GM19043 (cell line): Measurements from ENCODE around the gene PIK3AP1.
"Not testable (repeated sequence)": the region's sequence is repeated elsewhere in the genome, so short reads cannot be mapped to it uniquely, and the experiment has no call there.

Source experiments
- ATAC-seq: cut with Tn5 transposase; IDR thresholded peaks from one replicate; pipeline ENCODE4 v1.9.1; 2021; ENCODE audit warnings: low read depth; ENCODE audit not compliant: unreplicated experiment

PIK3AP1 gene, protein sequence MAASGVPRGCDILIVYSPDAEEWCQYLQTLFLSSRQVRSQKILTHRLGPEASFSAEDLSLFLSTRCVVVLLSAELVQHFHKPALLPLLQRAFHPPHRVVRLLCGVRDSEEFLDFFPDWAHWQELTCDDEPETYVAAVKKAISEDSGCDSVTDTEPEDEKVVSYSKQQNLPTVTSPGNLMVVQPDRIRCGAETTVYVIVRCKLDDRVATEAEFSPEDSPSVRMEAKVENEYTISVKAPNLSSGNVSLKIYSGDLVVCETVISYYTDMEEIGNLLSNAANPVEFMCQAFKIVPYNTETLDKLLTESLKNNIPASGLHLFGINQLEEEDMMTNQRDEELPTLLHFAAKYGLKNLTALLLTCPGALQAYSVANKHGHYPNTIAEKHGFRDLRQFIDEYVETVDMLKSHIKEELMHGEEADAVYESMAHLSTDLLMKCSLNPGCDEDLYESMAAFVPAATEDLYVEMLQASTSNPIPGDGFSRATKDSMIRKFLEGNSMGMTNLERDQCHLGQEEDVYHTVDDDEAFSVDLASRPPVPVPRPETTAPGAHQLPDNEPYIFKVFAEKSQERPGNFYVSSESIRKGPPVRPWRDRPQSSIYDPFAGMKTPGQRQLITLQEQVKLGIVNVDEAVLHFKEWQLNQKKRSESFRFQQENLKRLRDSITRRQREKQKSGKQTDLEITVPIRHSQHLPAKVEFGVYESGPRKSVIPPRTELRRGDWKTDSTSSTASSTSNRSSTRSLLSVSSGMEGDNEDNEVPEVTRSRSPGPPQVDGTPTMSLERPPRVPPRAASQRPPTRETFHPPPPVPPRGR

DNA sequence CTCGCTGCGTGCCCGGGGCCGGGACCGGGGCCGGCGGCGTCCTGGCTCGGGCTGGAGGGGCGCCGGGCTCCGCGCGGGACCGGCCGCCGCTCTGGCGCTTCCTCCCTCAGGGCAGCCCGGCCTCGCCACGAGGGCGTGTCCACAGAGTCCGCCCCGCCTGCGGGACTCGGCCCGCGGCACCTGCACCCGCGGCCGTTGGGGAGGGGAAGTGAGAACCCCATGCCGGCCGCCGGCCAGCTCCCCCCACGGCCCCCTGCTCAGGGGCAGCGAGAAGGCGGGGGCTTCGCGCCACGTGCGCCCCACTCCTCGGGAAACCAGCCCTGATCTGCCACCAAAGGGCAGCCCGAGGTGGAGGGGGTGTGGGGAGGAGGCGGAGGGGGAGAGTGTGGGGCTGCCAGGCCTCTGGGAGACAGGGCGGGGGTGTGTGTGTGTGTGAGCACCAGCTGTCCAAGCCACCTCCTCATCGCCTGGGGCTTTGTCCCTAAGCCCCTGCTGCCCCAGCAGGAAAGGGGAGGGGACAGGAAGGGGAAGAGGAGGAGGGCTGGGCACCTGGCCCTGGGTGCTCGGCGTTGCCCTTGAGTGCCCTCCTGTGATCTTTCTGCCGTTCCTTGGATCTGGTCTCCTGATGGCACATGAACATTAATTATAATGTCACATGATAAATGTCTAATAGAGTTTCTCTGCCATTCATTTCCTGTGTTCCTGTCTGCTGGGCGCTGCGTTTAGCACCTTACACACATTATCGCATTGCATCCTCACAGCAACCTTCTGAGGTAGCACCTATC is at the start of gene PIK3AP1:
PIK3AP1 (minus strand) TSS at position 93 of the 785 bp plus-strand sequence. CDS start 120 bp downstream, outside the sequence.
- peak; percentile 57 for ATAC-seq

DNA sequence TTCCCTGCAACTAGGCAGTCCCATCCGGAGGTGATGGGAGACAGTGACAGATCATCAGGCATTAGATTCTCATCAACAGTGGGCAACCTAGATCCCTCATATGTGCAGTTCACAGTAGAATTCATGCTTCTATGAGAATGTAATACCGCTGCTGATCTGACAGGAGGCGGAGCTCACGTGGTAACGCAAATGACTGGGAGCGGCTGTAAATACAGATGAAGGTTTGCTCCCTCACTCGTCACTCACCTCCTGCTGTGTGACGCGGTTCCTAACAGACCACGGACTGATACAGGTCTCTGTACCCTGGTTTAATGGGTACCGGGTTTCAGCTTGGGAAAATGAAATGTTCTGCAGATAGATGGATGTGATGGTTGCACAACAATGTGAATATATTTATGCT is 47.8 kb upstream of the PIK3AP1 start:
- ATAC-seq: no peak

DNA sequence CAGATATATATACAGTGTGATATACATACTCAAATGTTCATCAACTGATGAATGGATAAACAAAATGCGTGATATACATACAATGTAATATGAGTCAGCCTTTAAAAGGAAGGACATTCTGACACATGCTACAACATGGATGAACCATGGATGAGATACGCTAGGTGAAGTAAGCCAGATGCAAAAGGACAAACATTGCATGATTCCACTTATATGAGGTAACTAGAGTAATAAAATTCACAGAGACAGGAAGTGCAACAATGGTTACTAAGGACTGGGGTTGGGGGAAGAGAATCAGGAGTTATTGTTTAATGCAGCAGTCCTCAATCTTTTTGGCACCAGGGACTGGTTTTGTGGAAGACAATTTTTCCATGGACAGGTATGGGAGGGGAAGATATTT is 47.3 kb upstream of the PIK3AP1 start:
- ATAC-seq: no peak

DNA sequence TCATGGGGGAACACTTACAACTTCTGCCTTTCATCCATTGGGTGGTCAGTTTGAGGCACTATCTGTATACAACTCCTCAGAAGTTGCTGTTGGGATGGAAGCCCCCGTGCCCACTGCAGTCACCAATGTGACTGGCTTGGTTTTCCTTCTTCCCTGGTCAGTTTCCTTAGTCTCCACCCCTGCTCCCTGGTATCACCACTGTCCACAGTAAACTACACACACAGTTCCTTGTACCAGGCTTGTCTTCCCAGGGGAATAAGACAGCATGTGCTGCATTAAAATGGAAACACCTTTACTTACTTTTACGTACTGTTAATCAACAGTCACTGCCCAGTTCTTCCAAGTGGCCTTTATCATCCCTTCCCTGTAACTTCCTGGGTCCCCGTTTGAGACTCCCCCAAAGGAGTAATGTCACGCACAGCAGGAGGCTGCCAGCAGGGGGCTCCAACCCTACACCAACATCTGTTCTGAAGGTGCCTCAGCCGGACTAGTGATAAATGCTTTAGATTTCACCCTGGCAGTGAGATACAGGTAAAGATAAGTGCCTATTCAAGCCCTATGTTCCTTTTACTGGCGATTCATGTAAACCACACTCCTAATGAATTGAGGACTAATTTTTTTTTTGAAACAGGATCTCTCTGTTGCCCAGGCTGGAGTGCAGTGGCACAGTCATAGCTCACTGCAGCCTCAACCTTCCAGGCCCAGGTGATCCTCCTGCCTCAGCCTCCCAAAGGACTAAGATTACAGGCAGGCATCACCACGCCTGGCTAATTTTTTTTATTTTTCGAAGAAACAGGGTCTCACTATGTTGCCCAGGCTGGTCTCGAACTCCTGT is 45.3 kb upstream of the PIK3AP1 start:
- no peak for ATAC-seq

DNA sequence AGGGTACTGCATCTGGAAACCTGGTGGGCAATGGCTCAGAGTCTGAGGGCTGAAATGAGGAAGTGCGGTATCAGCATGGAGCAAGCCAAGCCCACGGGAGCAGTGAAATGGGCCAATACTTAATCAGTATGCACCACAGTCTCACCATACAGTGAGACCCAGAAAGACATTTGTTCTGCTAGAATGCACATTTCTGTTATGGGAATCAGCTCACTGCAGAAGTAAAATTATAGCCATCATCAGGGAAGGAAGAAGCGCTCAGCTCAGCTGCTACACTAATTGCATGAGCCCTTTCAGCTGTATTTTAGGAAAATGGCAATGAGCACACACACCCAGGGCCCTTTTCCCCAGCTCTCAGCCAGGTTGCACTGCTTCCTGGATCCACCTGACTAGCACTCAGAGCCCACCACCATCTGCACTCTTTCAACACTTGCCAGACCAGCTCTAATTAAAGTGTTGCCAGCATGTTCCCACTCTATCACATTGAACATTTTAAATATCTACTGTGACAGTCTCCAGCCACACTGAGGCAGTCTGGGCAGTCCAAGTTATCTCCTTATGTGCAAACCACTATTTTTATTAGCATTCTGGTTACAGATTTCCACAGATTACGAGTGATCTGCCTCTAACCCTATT is 44.2 kb upstream of the PIK3AP1 start:
- ATAC-seq: no peak

DNA sequence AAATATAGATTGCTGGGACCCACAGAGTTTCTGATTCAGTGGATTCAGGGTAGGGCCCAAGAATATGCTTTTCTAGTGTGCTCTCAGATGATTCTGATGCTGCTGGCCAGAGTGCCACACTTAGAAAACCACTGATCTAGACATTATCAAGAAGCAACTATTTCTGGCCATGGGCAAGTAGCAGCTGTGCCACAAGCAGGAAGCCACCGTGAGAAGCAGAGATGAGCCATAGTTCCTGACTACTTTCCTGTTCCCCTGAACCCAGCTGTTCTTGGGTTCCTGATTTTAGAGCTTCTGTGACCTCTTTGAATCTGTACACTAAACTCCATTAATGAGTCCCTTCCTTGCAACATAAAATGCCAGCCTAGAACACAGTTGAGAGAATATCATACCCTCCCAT is 38.1 kb upstream of the PIK3AP1 start:
- ATAC-seq: peak; percentile 86

DNA sequence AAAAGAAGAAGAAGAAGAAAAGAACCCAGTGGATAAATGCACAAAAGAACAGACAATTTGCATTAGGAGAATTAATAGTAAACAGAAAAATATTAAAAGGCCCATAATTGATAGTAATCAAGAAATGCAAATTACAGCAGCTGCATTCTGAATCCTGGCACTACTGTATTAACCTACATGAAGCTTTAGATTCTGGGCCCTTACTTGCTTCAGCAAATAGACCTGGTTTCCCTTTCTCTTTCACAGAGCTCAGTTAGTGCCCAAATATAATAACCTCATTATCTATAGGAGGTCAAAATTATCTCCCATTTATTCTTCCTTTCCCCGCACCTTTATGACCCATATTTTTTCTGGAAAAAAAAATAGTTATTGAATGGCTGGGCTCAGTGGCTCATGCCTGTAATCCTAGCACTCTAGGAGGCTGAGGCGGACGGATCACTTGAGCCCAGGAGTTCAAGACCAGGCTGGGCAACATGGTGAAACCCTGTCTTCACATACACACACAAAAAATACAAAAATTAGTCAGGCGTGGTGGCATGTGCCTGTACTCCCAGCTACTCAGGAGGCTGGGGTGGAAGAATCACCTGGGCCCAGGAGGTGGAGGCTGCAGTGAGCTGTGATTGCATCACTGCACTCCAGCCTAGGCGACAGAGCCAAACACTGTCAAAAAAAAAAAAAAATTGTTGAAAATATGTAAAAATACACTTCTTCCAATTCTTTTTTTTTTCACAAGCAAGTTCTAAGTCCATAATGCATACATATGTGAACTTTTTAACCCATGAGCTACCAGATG is 36.0 kb upstream of the PIK3AP1 start:
- no peak for ATAC-seq

DNA sequence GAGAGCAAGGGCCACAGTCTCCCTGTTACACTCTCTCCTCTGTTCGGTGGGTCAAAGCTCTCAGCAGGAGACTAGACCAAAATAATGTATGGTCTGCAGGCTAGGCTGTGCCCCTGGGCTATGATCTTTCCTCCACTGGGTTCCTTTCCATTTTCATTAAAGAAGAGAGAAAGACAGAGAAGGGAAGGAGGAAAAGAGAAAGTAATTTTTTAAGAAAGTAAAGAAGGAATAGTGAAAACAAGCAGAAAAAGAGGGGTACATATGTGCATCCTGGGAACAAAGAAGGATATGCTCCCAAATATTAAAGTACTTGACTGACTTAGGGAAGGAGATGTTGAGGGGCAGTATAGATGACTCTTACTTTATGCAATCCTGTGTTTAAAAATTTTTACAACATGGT is 33.6 kb upstream of the PIK3AP1 start:
- no peak for ATAC-seq

DNA sequence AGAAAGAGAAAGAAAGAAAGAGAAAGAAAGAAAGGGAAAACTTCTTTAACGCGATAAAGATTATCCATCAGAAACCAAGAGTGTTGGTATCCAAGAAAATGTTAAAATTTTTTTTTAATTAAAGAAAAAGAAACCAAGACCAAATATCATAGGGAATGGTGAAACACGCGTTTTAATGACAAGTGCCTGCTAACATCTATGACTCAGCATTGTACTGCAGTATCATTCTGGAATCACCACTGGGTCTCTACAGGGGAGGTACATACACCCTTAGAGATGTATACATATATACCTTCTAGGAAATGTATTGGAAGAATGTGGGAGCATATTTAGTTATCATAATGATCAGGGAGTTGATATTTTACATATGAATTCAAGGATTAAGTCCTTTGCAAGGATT is 32.1 kb upstream of the PIK3AP1 start:
- no peak for ATAC-seq

DNA sequence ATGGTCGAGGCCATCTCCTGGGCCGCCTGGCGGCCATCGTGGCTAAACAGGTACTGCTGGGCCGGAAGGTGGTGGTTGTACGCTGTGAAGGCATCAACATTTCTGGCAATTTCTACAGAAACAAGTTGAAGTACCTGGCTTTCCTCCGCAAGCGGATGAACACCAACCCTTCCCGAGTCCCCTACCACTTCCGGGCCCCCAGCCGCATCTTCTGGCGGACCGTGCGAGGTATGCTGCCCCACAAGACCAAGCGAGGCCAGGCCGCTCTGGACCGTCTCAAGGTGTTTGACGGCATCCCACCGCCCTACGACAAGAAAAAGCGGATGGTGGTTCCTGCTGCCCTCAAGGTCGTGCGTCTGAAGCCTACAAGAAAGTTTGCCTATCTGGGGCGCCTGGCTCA is 30.0 kb upstream of the PIK3AP1 start:
- not testable (repeated sequence) for ATAC-seq

DNA sequence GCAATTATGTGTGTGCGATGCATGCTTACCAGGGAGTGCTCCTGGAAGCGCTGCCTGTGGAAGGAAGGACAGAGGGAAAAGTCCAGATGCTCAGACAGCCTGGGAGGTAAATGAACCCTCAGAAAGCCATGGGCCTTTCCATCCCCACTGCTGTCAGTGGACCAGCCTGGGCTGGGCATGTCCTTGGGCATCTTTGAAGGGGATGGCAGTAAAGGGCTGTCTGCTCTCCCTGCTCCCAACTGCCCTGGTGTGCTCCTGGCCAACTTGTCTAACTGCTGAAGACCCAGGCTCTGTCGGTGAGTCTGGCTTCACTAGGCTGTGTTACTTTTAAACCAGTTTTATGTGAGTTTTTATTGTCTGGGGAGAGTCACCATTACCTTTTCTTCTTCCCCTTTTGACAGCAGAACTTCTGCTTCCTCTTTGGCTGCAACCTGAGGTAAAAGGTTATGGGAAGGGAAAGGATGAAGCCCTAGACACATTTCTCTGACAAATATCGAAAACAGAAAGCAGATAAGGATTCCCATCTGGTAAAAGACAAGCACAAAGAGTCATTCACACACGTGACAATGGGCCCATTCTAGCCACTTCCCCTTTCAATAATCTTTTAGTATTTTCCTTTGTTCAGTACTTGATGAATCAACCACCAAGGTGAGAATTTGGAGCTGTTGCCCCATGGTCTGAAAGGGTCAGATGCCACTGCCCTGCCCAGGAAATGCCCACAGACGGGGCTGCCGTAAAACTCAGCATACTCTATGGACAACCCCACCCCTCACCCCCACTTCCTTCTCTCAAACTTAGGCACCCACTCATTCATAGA is 27.6 kb upstream of the PIK3AP1 start:
- peak; percentile 82 for ATAC-seq

DNA sequence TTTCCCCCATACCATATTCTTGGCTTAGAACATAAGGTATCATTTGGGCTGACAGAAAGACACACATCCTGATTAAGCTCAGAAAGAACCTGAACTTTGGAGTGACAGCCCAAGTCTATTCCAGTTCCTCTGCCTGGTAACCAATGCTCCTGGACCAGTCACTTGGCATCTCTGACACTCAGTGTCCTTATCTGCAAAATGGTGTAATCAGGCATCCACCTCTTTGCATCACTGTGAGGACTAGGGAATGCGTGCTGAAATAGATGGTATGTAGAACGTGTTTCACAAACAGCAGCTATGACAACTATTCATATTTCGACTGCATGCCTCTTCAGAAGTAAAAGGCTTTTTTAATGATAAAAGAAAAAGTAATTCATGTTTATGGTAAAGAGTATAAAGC is 26.2 kb upstream of the PIK3AP1 start:
- no peak for ATAC-seq

DNA sequence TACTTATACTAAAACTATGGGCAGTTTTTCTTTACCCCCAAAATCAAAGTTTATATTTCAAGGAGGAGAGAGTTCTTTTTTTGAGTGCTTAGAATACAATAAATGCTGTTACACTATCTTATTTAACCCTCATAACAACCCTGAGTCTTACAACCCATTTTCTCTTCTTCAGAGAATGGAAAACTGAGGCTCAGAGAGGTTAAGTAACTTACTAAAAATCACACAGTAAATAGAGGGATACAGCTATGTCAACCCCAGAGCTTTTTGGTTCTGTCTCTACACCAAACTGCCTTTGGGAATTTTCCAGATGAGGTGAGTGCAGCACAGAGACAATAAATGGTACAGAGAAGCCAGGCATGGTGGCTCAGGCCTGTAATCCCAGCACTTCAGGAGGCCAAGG is 25.6 kb upstream of the PIK3AP1 start:
- no peak for ATAC-seq

DNA sequence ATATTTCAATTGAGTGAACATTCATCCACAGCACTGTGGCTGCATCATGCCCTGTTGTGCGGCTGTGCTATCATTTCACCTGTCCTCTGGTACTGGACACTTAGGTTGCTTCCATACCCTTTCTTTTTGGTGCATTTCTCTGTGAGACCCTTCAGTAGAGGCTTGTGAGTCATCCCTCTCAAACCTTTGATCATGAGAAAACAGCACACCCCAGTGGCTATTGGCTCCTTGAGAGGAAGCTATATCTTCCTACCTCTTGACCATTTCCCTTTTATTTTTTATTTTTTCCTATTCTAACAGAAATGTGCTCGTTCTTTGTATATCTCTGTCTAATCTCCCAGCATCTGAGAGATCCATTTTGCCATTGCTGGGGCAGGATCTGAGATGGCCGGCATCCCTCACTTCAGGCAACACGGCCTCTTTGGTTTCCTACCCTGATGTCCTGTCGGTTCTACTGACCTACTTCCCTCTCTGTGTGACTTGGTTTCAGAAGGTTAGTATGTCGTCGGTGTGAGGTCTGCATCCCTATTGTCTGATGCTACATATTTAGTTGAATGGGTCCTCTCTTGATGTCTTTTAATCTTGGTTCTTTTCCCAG is 23.8 kb upstream of the PIK3AP1 start:
- ATAC-seq: no peak

DNA sequence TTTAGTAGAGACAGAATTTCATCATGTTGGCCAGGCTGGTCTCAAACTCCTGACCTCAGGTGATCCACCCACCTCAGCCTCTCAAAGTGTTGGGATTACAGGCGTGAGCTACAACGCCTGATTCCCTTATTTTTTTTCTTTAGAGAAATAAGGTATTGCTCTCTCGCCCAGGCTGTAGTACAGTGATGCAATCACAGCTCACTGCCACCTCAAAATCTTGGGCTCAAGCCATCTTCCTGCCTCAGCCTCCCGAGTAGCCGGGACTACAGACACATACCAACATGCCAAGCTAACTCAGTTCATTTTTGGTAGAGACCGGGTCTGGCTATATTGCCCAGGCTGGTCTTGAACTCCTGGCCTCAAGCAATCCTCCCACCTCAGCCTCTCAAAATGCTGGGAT is 21.2 kb upstream of the PIK3AP1 start:
- ATAC-seq: not testable (repeated sequence)

DNA sequence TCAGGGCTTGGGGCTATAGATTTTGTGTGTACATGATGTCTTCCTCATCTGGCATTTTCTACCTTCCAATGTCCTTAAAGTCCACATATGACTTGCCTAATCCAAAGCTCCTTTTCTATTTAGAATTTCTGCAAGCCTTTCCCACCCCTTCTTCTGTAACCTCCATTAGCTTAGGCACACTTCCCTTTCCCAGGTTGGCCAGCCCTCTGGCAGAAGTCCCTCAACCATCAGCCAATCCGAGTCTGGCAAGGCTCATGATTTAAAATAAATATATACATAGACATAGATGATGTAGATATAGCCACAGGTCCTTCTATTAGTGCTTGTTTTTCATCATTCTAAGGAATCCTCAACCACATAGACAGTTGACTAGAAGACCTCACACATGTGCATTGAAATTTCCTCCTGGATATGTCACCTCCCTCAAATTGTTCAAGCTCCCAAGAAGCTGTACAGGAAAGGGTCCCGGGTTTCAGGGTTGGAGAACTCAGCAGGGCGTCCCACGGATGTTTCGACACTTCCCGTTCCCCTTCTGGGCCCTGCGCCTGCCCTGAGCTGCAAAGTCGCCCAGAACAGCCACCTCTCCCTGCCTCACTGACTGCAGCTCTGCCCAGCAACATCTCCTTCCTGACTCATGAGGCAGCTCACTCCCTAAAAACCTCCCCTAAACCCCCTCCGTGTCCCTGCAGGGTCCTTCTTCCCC is 20.4 kb upstream of the PIK3AP1 start:
- ATAC-seq: no peak

DNA sequence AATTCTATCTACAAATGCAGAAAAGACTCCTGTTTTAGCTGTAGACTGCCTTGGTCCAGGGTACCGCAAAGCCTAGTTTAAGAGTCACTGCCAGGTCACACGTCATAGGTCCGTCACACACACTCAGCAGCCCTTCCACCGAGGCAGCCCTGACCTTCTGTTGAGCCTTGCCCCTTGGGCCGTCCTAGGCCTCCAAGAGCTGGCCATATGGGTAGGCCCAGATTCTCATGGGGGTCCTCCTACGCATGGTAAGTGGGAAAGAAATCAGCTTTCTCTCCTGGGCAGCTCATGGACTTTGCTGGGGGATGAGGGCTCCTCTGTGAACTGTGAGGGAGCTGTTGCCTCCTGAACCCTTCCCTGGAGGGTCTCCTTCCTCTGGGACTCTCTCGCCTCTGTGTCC is 19.8 kb upstream of the PIK3AP1 start:
- no peak for ATAC-seq
